OCI-LY1 (cell line): ENCODE results near the gene HS3ST3B1.

Source experiments
- H2AFZ ChIP-seq: fragments of 200-600 bp; sonication (generic), shearing (Covaris generic); 2 replicates; pipeline ENCODE4 v1.6.0; 2014; ENCODE audit warnings: antibody characterized with exemption, mild to moderate bottlenecking, low read length
- H3F3A ChIP-seq: fragments of 200-600 bp; sonication (generic), shearing (Covaris generic); 2 replicates; pipeline ENCODE4 v1.6.0; 2014; ENCODE audit warnings: mild to moderate bottlenecking, antibody characterized with exemption, low read length, moderate library complexity; ENCODE audit not compliant: insufficient read depth
- H3K27ac ChIP-seq: fragments of 200-600 bp; sonication (generic); 2 replicates; pipeline ENCODE4 v1.5.1; 2014; ENCODE audit warnings: low read length, mixed run types, mild to moderate bottlenecking, low read depth; ENCODE audit not compliant: poor library complexity, severe bottlenecking
- H3K27me3 ChIP-seq: fragments of 200-600 bp; sonication (generic); 2 replicates; pipeline ENCODE4 v1.6.0; 2014; ENCODE audit warnings: antibody characterized with exemption, mild to moderate bottlenecking, low read length, moderate library complexity; ENCODE audit not compliant: insufficient read depth
- H3K36me3 ChIP-seq: fragments of 200-600 bp; sonication (generic); 2 replicates; pipeline ENCODE4 v1.6.1; 2014; ENCODE audit warnings: mild to moderate bottlenecking, antibody characterized with exemption, low read length, moderate library complexity, mixed read lengths; ENCODE audit not compliant: insufficient read depth
- H3K4me1 ChIP-seq: fragments of 200-600 bp; sonication (generic); 2 replicates; pipeline ENCODE4 v1.5.1; 2014; ENCODE audit warnings: mild to moderate bottlenecking, low read length, moderate library complexity; ENCODE audit not compliant: insufficient read depth, severe bottlenecking
- H3K4me2 ChIP-seq: fragments of 200-600 bp; sonication (generic), shearing (Covaris generic); 2 replicates; pipeline ENCODE4 v1.6.1; 2014; ENCODE audit warnings: low read length
- H3K4me3 ChIP-seq: fragments of 200-600 bp; sonication (generic); 2 replicates; pipeline ENCODE4 v1.5.1; 2014; ENCODE audit warnings: low read length, low read depth, mild to moderate bottlenecking, mixed read lengths; ENCODE audit not compliant: poor library complexity, severe bottlenecking
- H3K79me2 ChIP-seq: fragments of 200-600 bp; shearing (Covaris generic); 2 replicates; pipeline ENCODE4 v1.6.1; 2016; ENCODE audit warnings: mixed run types, low read length, mixed read lengths; ENCODE audit not compliant: insufficient read depth
- H3K9ac ChIP-seq: fragments of 200-600 bp; sonication (generic), shearing (Covaris generic); 2 replicates; pipeline ENCODE4 v1.6.1; 2014; ENCODE audit warnings: mild to moderate bottlenecking, low read length, mixed read lengths
- H3K9me2 ChIP-seq: fragments of 200-600 bp; sonication (generic), shearing (Covaris generic); 2 replicates; pipeline ENCODE4 v1.6.1; 2014; ENCODE audit warnings: low read depth, mild to moderate bottlenecking, low read length, mixed read lengths
- H3K9me3 ChIP-seq: fragments of 200-600 bp; shearing (Covaris generic); 2 replicates; pipeline ENCODE4 v1.6.1; 2014; ENCODE audit warnings: low read length, mixed read lengths
- H4K20me1 ChIP-seq: fragments of 200-600 bp; sonication (generic), shearing (Covaris generic); 2 replicates; pipeline ENCODE4 v1.6.0; 2016; ENCODE audit warnings: mild to moderate bottlenecking, low read length; ENCODE audit not compliant: insufficient read depth
- EZH2 ChIP-seq: fragments of 200-600 bp; sonication (generic), shearing (Covaris generic); IDR thresholded peaks from 2 replicates; pipeline ENCODE4 v1.8.0; 2017; ENCODE audit warnings: borderline replicate concordance, mixed run types, mild to moderate bottlenecking, antibody characterized with exemption, low read length, moderate library complexity, mixed read lengths
- TF ChIP-seq, protein P1 (sequence below): fragments of 200-600 bp; sonication (generic), shearing (Covaris generic); IDR thresholded peaks from 2 replicates; pipeline ENCODE4 v1.5.1; 2017; ENCODE audit warnings: mild to moderate bottlenecking, antibody characterized with exemption, low read length, moderate library complexity, mixed read lengths

The HS3ST3B1 gene

DNA sequence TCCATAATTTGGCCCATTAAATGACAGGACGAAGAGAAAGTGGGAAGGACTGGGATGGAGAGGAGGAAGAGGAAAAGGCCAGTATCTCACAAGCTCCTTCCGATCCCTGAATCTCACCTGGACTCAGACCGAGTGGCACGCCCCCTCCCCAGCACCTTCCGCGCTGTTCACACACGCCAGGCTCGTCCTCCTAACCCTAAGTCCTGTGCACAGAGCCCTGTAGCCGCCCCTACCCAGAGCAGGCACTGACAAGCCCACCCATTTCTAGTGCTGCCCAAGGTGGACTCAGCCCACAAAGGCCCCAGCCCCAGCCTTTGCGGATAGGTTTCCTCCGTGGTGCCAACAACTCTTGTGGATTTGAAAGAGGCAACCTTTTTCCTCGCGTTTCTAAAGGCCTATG is 9.2 kb downstream of the HS3ST3B1 start:
- no peak for TF ChIP-seq EZH2
- TF ChIP-seq, protein P1, sequence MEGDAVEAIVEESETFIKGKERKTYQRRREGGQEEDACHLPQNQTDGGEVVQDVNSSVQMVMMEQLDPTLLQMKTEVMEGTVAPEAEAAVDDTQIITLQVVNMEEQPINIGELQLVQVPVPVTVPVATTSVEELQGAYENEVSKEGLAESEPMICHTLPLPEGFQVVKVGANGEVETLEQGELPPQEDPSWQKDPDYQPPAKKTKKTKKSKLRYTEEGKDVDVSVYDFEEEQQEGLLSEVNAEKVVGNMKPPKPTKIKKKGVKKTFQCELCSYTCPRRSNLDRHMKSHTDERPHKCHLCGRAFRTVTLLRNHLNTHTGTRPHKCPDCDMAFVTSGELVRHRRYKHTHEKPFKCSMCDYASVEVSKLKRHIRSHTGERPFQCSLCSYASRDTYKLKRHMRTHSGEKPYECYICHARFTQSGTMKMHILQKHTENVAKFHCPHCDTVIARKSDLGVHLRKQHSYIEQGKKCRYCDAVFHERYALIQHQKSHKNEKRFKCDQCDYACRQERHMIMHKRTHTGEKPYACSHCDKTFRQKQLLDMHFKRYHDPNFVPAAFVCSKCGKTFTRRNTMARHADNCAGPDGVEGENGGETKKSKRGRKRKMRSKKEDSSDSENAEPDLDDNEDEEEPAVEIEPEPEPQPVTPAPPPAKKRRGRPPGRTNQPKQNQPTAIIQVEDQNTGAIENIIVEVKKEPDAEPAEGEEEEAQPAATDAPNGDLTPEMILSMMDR, result no peak
- Histone ChIP-seq H3K9me2 (no peaks in the 10 kb centered on the region), H4K20me1 (no peaks in the 10 kb centered on the region), H3K27me3 (no peaks in the 10 kb centered on the region), H2AFZ (no peak overlapping the region), H3K9me3 (no peaks in the 10 kb centered on the region), H3K4me1 (no peaks in the 10 kb centered on the region), H3K9ac (no peak overlapping the region), H3K4me2 (no peak overlapping the region), H3K4me3 (no peak overlapping the region), H3K79me2 (no peaks in the 10 kb centered on the region), H3K36me3 (no peaks in the 10 kb centered on the region), H3K27ac (no peak overlapping the region), H3F3A (no peaks in the 10 kb centered on the region)

DNA sequence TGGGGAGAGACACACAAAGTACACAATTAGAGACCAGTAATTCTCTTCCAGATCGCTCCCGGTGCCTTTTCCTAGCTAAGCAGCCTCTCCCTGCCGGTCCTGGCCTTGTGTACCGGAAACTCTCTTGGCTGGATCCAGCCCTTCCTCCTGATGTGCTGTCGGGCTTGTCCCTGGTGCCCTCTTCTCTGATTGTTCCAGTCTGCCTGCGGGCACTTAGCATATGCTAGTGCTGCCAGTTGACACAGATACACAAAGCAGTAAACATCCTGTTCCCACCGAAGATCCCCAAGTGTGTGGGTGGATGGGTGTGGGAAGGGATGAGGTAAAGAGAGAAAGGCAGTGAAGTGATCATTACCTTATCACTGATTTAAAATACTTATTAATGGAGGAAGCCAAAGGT is 9.7 kb downstream of the HS3ST3B1 start:
- H3K4me2 ChIP-seq, result no peak overlapping the region
- no peaks in the 10 kb centered on the region for H3K27me3 ChIP-seq
- no peaks in the 10 kb centered on the region for H3K9me2 ChIP-seq
- H2AFZ ChIP-seq, result no peak overlapping the region
- H3K4me1 ChIP-seq, result no peaks in the 10 kb centered on the region
- H3K4me3 ChIP-seq, result no peak overlapping the region
- no peak overlapping the region for H3K27ac ChIP-seq
- H3K36me3 ChIP-seq, result no peaks in the 10 kb centered on the region
- no peaks in the 10 kb centered on the region for H4K20me1 ChIP-seq
- no peaks in the 10 kb centered on the region for H3K9me3 ChIP-seq
- no peak overlapping the region for H3K9ac ChIP-seq
- TF ChIP-seq, protein P1, result no peak
- TF ChIP-seq EZH2, result no peak
- no peaks in the 10 kb centered on the region for H3F3A ChIP-seq
- no peaks in the 10 kb centered on the region for H3K79me2 ChIP-seq

DNA sequence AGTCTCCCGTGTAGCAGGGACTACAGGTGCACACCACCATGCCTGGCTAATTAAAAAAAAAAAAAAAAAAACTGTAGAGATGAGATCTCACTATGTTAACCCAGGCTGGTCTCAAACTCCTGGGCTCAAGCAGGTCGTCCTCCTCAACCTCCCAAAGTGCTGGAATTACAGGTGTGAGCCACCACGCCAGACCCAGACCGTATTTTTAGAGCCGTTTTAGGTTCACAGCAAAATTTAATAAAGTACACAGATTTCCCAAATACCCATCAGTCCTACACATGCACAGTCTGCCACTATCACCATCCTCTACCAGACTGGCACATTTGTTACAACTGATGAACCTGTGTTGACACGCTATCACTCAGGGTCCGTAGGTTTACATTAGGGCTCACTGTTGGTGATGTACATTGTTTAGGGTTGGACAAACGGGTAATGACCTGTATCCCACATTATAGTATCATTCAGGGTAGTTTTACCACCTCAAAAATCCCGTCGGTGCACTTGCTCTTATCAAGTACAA is 10.4 kb downstream of the HS3ST3B1 start:
- no peaks in the 10 kb centered on the region for H3F3A ChIP-seq
- H2AFZ ChIP-seq, result no peak overlapping the region
- TF ChIP-seq, protein P1, result no peak
- TF ChIP-seq EZH2, result no peak
- H3K36me3 ChIP-seq, result no peaks in the 10 kb centered on the region
- no peaks in the 10 kb centered on the region for H3K79me2 ChIP-seq
- no peak overlapping the region for H3K9ac ChIP-seq
- H3K4me3 ChIP-seq, result no peak overlapping the region
- H3K27ac ChIP-seq, result no peak overlapping the region
- H3K4me1 ChIP-seq, result no peaks in the 10 kb centered on the region
- H3K27me3 ChIP-seq, result no peaks in the 10 kb centered on the region
- H3K9me2 ChIP-seq, result no peaks in the 10 kb centered on the region
- H3K9me3 ChIP-seq, result no peaks in the 10 kb centered on the region
- H4K20me1 ChIP-seq, result no peaks in the 10 kb centered on the region
- no peak overlapping the region for H3K4me2 ChIP-seq
